HG03571 (cell line): ENCODE data around the gene DNAAF5.
A peak's percentile ranks its signal among the peaks of the same experiment; 100 is the strongest.

Source experiments
- ATAC-seq: cut with Tn5 transposase; IDR thresholded peaks from one replicate; pipeline ENCODE4 v1.9.1; 2021; ENCODE audit not compliant: unreplicated experiment

Gene DNAAF5

GRCh38 chr7:831596-832166 lies 105.2 kb downstream of the DNAAF5 start:
- ATAC-seq = peak; percentile 52

GRCh38 chr7:832167-832967 lies 105.9 kb downstream of the DNAAF5 start, which contains the start of gene SUN1:
SUN1 (plus strand) TSS chr7:832476; CDS start chr7:832525, 49 bp downstream.
- ATAC-seq = peak; percentile 48

GRCh38 chr7:832968-833424 lies 106.5 kb downstream of the DNAAF5 start:
- ATAC-seq = no peak

- ATAC-seq = no peak
Observed at GRCh38 chr7:833601-834258, 107.2 kb downstream of the DNAAF5 start.

GRCh38 chr7:834277-834676 lies 107.8 kb downstream of the DNAAF5 start:
- ATAC-seq = no peak

GRCh38 chr7:835021-835420 lies 108.5 kb downstream of the DNAAF5 start:
- no peak for ATAC-seq

- ATAC-seq = no peak
Observed at GRCh38 chr7:835485-836401, 109.2 kb downstream of the DNAAF5 start.
